HG03442 (cell line): ENCODE results near the gene SOD2.

Source experiments
- ATAC-seq: cut with Tn5 transposase; IDR thresholded peaks from one replicate; pipeline ENCODE4 v1.9.1; 2021; ENCODE audit warnings: mild to moderate bottlenecking, moderate library complexity; ENCODE audit not compliant: unreplicated experiment

The SOD2 gene

DNA sequence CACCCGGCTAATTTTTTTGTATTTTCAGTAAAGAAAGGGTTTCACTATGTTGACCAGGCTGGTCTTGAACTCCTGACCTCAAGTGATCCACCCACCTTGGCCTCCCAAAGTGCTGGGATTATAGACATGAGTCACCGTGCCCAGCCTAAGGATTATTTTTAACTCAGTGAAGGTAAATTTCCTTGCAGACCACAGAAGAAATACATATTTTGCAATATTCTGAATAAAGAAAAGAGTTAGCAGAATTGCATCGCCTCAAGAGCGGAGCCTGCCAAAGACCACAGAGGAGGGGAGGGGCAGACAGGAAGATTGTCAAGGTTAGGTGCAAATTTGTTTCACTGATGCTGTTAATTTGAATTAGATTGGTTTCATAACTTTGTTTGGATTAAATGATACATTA, 47.4 kb downstream of the SOD2 start:
- no peak for ATAC-seq
